ENCODE results near the gene TLE6. TPM values are rescaled to one million over a fixed set of nuclear protein-coding genes. Genes with fewer than 3 reads are reported as not detected.

Gene TLE6
- total RNA-seq, 1 donor from 2014 or later, result 1.3 TPM

- H3K4me3 ChIP-seq, result no peak overlapping the region
- TF ChIP-seq CTCF (IDR thresholded peaks at IDR 0.05; ENCODE audit: borderline replicate concordance), result no peak
- no peak for DNase-seq
- H3K9me3 ChIP-seq (replicated peaks), result no peaks in the 10 kb centered on the region
- H3K4me1 ChIP-seq, result no peaks in the 10 kb centered on the region
- H3K27ac ChIP-seq (replicated peaks), result no peak overlapping the region
- intact Hi-C loops (cut with micrococcal nuclease), result loop anchor here (10.0 kb wide), 1 partner anchor 290 kb away; no protein-coding TSS in a partner anchor
- H3K27me3 ChIP-seq (ENCODE audit: low read depth), result no peaks in the 10 kb centered on the region
- H3K36me3 ChIP-seq, result peaks cover 89% of the 10 kb centered on the region
Observed at GRCh38 chr19:3004522-3004921, 27.2 kb downstream of the TLE6 start.

- Histone ChIP-seq H3K9me3 (replicated peaks) (no peaks in the 10 kb centered on the region), H3K27me3 (ENCODE audit: low read depth) (no peaks in the 10 kb centered on the region), H3K36me3 (peaks cover 90% of the 10 kb centered on the region), H3K4me1 (no peaks in the 10 kb centered on the region), H3K4me3 (no peak overlapping the region), H3K27ac (replicated peaks) (no peak overlapping the region)
- TF ChIP-seq CTCF (IDR thresholded peaks at IDR 0.05; ENCODE audit: borderline replicate concordance), result no peak
- intact Hi-C loops (cut with micrococcal nuclease), result loop anchor here (10.0 kb wide), 1 partner anchor 289 kb away; no protein-coding TSS in a partner anchor
- no peak for DNase-seq
Observed at GRCh38 chr19:3005345-3005744, 28.0 kb downstream of the TLE6 start.

GRCh38 chr19:3006075-3006767, 28.9 kb downstream of the TLE6 start:
- Histone ChIP-seq H3K4me3 (no peak overlapping the region), H3K36me3 (peaks cover 90% of the 10 kb centered on the region), H3K4me1 (no peaks in the 10 kb centered on the region), H3K9me3 (replicated peaks) (no peaks in the 10 kb centered on the region), H3K27me3 (ENCODE audit: low read depth) (no peaks in the 10 kb centered on the region), H3K27ac (replicated peaks) (no peak overlapping the region)
- DNase-seq, result no peak
- intact Hi-C loops (cut with micrococcal nuclease), result loop anchor here (10.0 kb wide), 1 partner anchor 289 kb away; no protein-coding TSS in a partner anchor
- TF ChIP-seq CTCF (IDR thresholded peaks at IDR 0.05; ENCODE audit: borderline replicate concordance), result no peak

GRCh38 chr19:3007975-3008374, 30.6 kb downstream of the TLE6 start:
- H3K27me3 ChIP-seq (ENCODE audit: low read depth), result no peaks in the 10 kb centered on the region
- intact Hi-C loops (cut with micrococcal nuclease), result loop anchor here (10.0 kb wide), 1 partner anchor 287 kb away; no protein-coding TSS in a partner anchor
- no peak for DNase-seq
- H3K27ac ChIP-seq (replicated peaks), result no peak overlapping the region
- no peak for TF ChIP-seq CTCF (IDR thresholded peaks at IDR 0.05; ENCODE audit: borderline replicate concordance)
- no peaks in the 10 kb centered on the region for H3K4me1 ChIP-seq
- H3K36me3 ChIP-seq, result peaks cover 88% of the 10 kb centered on the region
- H3K4me3 ChIP-seq, result no peak overlapping the region
- no peaks in the 10 kb centered on the region for H3K9me3 ChIP-seq (replicated peaks)

- H3K4me3 ChIP-seq, result no peak overlapping the region
- no peak for DNase-seq
- no peaks in the 10 kb centered on the region for H3K27me3 ChIP-seq (ENCODE audit: low read depth)
- peaks cover 91% of the 10 kb centered on the region for H3K36me3 ChIP-seq
- TF ChIP-seq CTCF (IDR thresholded peaks at IDR 0.05; ENCODE audit: borderline replicate concordance), result no peak
- no peaks in the 10 kb centered on the region for H3K4me1 ChIP-seq
- intact Hi-C loops (cut with micrococcal nuclease), result loop anchor here (10.0 kb wide), 1 partner anchor 286 kb away; no protein-coding TSS in a partner anchor
- H3K27ac ChIP-seq (replicated peaks), result no peak overlapping the region
- H3K9me3 ChIP-seq (replicated peaks), result no peaks in the 10 kb centered on the region
Observed at GRCh38 chr19:3008994-3009393, 31.6 kb downstream of the TLE6 start.

Data from left ventricle myocardium inferior (tissue), 1 donor.